ENCODE data around the gene LCMT2.

Gene LCMT2, protein sequence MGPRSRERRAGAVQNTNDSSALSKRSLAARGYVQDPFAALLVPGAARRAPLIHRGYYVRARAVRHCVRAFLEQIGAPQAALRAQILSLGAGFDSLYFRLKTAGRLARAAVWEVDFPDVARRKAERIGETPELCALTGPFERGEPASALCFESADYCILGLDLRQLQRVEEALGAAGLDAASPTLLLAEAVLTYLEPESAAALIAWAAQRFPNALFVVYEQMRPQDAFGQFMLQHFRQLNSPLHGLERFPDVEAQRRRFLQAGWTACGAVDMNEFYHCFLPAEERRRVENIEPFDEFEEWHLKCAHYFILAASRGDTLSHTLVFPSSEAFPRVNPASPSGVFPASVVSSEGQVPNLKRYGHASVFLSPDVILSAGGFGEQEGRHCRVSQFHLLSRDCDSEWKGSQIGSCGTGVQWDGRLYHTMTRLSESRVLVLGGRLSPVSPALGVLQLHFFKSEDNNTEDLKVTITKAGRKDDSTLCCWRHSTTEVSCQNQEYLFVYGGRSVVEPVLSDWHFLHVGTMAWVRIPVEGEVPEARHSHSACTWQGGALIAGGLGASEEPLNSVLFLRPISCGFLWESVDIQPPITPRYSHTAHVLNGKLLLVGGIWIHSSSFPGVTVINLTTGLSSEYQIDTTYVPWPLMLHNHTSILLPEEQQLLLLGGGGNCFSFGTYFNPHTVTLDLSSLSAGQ

GRCh38 chr15:43329960-43330779, at the start of gene LCMT2:
Gene LCMT2, minus strand, starts transcription at chr15:43330573. Its CDS starts 84 bp downstream, at chr15:43330489.
- peak; percentile 92 for DNase-seq

DNA sequence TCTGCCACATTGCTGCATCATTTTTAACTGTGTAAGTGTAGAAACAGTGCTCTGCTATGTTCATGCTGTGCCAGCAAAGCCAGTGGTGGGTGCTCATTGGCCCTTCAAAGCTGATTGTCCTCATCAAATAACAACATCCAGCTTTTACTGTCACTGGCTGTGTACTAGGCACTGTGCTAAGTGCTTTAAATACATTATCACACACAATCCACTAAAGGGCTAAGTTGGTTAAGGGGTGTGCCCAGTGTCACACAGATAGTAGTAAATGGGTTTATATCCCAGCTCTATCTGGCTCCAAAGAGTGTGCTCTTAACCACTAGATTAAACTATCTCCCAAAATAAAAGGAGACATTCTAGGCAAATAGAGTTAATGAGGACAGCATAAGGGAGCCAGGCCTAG, 48.2 kb upstream of the LCMT2 start:
- no peak for DNase-seq

GRCh38 chr15:43376017-43376705, 45.8 kb upstream of the LCMT2 start:
- peak; percentile 40 for DNase-seq

DNA sequence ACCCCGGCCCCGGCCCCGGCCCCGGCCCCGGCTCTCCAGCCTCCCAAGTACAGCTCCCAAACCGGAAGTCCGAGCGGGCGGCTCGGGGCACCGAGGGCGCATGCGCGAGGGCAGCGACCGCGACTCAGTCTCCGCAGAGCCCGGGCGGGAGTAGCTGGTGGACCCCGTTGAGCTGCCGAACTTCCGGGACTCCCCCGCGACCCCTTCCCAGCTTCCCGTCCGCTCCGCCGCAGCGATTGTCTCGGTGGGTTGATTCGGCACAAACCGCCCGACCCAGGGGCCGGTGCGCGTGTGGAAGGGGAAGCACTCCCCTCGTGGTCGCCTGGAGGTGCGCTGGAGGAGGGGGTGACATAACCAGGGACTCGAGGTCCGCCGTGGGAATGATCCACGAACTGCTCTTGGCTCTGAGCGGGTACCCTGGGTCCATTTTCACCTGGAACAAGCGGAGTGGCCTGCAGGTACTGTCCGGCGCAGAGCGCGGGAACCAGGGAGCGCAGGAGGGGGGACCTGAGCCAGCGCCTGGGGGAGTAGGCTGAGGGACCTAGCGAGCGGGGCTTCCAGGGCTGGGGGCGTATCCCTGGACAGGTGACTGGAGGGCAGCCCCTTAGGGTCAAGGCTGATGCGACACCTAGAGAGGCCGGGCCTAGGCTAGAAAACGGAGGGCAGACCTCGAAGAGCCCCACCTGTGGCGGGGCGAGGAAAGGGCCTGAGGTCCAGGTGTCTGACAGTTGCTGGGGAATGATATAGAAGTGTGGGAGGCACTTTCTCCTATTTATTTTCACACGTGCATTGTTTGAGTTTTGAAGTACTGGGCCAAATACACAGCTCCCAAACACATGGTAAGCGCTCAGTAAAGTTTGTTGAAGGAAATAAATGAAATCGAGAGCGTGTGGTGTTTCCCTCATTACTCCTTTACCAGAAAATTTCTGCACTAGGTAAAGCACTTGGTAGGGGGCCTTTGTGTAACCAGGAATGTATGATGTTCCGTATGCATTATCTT, 40.9 kb upstream of the LCMT2 start, which contains the start of the genes TUBGCP4 and ZSCAN29:
Gene TUBGCP4 (plus strand): TSS at position 127 of the 1,000 bp plus-strand sequence. CDS start 254 bp downstream, at position 381.
Gene ZSCAN29 (minus strand): TSS at position 69 of the 1,000 bp plus-strand sequence. CDS start 1,130 bp downstream, outside the sequence.
- DNase-seq = peak; percentile 87

- DNase-seq = no peak
Observed at GRCh38 chr15:43370310-43370974, 40.1 kb upstream of the LCMT2 start.

DNA sequence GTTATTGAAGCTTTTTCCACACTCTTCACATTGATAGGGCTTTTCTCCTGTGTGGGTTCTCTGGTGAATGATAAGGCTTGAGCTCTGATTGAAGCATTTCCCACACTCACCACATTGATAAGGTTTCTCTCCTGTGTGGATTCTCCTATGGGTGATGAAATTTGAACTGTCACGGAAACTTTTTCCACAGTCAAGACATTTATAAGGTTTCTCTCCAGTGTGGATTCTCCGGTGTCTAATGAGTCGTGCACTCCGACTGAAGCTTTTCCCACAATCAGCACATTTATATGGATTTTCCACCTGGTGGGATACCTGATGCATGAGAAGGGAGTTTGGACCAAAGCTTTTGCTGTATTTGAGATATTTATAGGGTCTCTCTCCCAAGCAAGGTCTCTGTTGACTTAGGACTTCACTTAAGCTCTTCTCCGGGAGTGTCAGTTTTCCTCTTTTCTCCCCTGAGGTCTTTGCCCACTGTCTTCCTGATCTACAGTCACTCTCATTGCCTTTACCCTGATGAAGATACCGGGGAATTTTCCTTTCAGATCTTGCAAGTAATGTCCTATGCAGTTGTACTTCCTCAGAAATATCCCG, 31.0 kb upstream of the LCMT2 start:
- DNase-seq = no peak

- DNase-seq = no peak
Observed at GRCh38 chr15:43360821-43361220, 30.4 kb upstream of the LCMT2 start.

DNA sequence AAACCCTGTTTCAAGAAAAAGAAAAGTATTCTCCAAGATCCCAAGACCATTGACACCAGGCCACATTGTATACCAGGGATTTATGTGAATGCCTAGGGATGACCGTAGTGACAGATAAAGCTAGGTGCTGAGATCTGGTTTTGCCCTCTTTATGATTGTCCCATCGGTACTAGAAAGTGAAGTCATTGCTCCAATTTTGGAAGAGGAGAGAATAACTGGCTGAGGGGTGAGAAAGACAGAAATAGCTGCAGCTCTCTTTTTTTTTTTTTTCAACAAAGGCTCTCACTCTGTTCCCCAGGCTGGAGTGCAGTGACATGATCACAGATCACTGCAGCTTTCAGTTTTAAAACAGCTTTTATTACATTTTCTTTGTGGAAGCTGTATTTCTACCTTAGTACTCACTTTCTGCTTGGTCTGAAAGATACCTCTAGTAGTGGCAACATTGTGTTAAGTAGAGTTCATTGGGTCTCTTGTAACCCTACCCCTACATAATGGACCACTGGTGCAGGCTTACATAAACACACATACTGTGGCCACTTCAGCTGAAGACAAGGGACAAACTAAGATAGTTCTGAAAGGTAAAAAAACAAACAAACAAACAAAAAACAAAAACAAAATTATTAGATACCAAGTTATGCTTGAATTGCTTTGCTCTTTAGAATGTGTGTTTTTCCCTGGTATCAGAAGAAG, 22.5 kb upstream of the LCMT2 start:
- no peak for DNase-seq

- DNase-seq = no peak
Observed at GRCh38 chr15:43347114-43347513, 16.7 kb upstream of the LCMT2 start.

- no peak for DNase-seq
Observed at GRCh38 chr15:43346305-43346704, 15.9 kb upstream of the LCMT2 start.

DNA sequence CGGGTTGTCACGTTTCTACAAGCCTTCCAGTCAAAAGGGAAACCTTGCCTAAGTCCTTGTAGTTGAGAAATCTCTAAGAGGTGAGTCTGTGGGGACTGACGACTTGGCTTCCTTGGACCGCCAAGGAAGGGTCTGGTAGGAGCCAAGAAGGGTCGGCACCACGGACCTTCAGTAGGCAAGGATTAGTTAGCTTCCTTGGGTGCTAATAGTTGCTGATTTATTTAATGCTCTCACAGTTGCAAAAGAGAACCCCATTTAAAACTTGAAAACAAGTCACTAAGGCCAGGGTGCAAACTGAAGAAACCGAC, 361 bp upstream of the LCMT2 start:
- DNase-seq = no peak

DNA sequence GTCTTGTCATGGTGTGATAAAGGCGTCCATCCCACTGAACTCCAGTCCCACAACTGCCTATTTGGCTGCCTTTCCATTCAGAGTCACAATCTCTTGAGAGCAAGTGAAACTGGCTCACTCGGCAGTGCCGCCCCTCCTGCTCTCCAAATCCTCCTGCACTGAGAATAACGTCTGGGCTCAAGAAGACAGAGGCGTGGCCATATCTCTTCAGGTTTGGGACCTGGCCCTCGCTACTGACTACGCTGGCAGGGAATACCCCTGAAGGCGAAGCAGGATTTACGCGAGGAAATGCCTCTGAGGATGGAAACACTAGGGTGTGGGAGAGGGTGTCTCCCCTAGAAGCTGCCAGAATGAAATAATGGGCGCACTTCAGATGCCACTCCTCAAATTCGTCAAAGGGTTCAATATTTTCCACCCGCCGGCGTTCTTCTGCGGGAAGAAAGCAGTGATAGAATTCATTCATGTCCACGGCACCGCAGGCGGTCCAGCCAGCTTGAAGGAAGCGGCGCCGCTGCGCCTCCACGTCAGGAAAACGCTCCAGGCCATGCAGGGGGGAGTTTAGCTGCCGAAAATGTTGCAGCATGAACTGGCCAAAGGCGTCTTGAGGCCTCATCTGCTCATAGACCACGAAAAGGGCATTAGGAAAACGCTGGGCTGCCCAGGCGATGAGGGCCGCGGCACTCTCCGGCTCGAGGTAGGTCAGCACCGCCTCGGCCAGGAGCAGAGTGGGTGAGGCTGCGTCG, 985 bp downstream of the LCMT2 start:
- peak; percentile 25 for DNase-seq

DNA sequence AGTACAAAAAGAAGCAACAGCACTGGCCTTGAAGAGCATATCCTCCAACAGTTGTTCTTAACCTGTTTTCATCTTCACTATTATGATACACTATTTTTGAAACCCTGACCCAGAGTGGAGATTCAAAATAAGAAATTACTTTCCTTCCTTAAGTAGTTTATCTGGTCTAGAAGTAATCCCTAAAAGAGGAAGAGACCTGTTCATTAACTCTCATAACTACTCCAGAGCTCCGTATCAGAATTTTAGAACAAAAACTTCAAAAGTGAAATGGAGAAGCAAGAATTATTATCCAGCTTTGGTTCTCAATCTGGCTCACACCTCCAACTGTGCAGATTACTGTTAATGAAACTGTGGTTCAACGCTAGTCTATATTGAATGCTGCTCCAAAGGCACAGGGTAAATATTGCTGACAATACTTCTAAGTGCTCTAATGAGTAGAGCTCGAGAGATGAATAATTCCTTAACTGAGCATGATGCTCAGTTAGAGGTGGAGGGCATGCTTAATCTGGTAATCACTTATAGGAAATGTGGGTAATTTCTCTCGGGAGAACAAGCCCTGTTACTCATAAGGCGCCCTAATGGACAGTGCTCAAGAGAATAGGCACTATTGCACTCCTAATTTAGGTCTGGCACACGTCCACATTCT, 5.2 kb downstream of the LCMT2 start:
- no peak for DNase-seq

DNA sequence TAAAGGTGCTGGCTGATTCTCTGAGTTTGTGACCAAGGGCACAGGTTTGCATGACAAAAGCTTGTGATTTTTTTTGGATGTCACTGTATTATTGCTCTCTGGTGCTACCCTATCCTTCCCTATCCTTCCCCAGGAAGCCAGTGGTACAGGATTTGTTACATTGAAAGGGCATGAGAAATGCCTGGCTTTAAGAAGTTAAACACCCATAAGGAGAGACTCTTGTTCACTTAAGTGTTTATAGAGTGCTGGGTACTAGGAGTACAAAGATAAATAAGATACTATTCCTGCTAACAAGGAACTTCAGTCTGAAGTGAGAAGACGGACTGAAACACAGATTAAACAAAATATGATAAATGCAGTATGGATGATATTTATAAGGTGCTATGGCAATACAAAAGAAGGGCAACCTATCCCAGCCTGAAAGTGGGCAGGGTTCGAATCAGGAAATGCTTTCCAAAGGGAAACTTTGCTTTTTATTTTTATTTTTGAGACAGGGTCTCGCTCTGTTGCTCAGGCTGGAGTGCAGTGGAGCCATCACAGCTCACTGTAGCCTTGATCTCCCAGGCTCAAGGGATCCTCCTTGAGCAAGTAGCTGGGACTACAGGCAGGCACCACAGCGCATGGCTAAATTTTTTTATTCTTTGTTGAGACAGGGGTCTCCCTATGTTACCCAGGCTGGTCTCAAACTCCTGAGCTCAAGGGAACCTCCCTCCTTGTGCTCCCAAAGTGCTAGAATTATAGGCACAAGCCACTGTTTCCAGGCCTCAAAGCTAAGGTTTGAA, 11.2 kb downstream of the LCMT2 start:
- DNase-seq = no peak

DNA sequence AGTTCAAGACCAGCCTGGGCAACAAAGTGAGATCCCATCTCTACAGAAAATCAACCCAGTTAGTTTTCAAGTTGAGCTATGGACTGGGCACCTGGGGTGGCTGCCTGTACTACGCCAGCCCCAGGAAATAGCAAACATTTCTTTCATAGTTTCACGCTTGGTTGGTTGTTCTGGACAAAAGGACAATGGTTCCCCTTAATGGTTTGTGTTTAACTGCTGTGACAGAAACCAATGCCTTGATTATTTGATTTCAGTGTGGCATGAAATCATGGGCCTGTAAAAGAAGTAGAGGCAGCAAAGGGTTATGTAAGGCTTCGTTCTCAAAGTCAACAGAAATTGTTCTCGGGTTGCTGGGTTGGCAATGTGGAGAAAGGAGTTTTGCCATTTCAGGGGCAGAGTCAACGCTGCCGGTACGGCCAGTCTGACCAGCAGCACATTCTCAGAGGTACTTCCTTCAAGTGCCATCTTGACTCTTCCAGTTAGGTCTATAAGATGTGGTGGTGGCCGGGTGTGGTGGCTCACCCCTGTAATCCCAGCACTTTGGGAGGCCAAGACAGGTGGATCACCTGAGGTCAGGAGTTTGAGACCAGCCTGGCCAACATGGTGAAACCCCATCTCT, 12.7 kb downstream of the LCMT2 start:
- DNase-seq = no peak

DNA sequence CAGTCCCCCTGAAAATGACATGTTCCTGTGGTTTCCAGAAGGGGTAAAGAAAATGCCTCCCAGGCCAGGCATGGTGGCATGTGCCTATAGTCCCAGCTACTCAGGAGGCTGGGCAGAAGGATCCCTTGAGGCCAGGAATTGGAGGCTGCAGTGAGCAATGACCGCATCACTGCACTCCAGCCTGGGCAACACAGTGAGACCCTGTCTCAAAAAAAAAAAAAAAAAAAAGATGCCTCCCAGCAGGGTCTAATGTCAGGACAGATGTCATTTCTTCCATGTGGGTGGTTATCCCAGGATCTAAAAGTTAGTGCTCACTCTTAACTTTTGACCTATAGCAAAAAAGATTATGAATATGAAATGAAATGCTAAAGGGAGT, 13.4 kb downstream of the LCMT2 start:
- DNase-seq = no peak
